ENCODE measurements around the gene PHGDH. TPM values are rescaled to one million over a fixed set of nuclear protein-coding genes. Genes with fewer than 3 reads are reported as not detected.

Gene PHGDH
- total and polyA plus RNA-seq, 2 of the 13 experiments (the other 11 are each of a cell fraction or from before 2014, with no cell fraction given): 95.8 to 133 TPM

DNA sequence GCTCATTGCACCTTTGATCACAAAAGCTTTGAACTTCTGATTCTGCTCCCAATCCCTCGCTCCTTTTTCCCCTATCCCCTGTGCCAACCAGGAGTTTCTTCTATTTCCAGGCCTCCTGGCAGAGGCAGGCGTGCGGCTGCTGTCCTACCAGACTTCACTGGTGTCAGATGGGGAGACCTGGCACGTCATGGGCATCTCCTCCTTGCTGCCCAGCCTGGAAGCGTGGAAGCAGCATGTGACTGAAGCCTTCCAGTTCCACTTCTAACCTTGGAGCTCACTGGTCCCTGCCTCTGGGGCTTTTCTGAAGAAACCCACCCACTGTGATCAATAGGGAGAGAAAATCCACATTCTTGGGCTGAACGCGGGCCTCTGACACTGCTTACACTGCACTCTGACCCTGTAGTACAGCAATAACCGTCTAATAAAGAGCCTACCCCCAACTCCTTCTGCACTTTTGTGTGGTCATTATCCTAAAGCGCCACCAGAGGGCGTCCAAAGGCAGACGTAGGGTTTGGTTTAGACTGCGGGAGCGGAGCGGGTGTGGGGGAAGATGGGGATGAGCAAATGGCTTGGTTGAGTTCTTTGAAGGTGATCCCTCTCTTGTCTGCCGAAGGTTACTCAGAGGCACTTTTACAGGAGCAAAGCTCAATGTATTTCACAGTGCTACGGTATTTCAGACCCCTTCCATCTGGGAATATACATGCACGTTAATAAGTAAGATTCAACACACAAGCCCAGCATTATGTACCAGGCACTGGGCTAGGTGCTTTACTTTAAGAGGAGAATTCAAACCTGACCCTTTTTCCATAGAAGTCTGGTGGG lies 32.3 kb downstream of the PHGDH start (continued):
- TF ChIP-seq FOXC1 (CRISPR knock-in tag; IDR thresholded peaks at IDR 0.05; ENCODE audit: borderline replicate concordance): no peak; the same call in 1 of the 2 replicates
- no peak for TF ChIP-seq MEIS2 (CRISPR knock-in tag; IDR thresholded peaks at IDR 0.05)
- TF ChIP-seq MED1 (CRISPR knock-in tag; IDR thresholded peaks at IDR 0.05): peak; percentile 34; the same call in 1 of the 2 replicates
- TF ChIP-seq RNF2 (conservative IDR thresholded peaks at IDR 0.05; ENCODE audit: low read depth): no peak
- TF ChIP-seq, protein P1, sequence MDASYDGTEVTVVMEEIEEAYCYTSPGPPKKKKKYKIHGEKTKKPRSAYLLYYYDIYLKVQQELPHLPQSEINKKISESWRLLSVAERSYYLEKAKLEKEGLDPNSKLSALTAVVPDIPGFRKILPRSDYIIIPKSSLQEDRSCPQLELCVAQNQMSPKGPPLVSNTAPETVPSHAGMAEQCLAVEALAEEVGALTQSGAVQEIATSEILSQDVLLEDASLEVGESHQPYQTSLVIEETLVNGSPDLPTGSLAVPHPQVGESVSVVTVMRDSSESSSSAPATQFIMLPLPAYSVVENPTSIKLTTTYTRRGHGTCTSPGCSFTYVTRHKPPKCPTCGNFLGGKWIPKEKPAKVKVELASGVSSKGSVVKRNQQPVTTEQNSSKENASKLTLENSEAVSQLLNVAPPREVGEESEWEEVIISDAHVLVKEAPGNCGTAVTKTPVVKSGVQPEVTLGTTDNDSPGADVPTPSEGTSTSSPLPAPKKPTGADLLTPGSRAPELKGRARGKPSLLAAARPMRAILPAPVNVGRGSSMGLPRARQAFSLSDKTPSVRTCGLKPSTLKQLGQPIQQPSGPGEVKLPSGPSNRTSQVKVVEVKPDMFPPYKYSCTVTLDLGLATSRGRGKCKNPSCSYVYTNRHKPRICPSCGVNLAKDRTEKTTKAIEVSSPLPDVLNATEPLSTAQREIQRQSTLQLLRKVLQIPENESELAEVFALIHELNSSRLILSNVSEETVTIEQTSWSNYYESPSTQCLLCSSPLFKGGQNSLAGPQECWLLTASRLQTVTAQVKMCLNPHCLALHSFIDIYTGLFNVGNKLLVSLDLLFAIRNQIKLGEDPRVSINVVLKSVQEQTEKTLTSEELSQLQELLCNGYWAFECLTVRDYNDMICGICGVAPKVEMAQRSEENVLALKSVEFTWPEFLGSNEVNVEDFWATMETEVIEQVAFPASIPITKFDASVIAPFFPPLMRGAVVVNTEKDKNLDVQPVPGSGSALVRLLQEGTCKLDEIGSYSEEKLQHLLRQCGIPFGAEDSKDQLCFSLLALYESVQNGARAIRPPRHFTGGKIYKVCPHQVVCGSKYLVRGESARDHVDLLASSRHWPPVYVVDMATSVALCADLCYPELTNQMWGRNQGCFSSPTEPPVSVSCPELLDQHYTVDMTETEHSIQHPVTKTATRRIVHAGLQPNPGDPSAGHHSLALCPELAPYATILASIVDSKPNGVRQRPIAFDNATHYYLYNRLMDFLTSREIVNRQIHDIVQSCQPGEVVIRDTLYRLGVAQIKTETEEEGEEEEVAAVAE (CRISPR knock-in tag; IDR thresholded peaks at IDR 0.05; ENCODE audit: borderline replicate concordance): no peak
- TF ChIP-seq, protein P2, sequence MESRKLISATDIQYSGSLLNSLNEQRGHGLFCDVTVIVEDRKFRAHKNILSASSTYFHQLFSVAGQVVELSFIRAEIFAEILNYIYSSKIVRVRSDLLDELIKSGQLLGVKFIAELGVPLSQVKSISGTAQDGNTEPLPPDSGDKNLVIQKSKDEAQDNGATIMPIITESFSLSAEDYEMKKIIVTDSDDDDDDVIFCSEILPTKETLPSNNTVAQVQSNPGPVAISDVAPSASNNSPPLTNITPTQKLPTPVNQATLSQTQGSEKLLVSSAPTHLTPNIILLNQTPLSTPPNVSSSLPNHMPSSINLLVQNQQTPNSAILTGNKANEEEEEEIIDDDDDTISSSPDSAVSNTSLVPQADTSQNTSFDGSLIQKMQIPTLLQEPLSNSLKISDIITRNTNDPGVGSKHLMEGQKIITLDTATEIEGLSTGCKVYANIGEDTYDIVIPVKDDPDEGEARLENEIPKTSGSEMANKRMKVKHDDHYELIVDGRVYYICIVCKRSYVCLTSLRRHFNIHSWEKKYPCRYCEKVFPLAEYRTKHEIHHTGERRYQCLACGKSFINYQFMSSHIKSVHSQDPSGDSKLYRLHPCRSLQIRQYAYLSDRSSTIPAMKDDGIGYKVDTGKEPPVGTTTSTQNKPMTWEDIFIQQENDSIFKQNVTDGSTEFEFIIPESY (CRISPR knock-in tag; IDR thresholded peaks at IDR 0.05): no peak
- no peak for TF ChIP-seq RFX1 (IDR thresholded peaks at IDR 0.05)
- peak; percentile 39 for TF ChIP-seq HNF4A (CRISPR knock-in tag; IDR thresholded peaks at IDR 0.05)
- TF ChIP-seq HMG20A (CRISPR knock-in tag; IDR thresholded peaks at IDR 0.05; ENCODE audit: borderline replicate concordance): no peak
- no peak for TF ChIP-seq ZSCAN9 (CRISPR knock-in tag; IDR thresholded peaks at IDR 0.05; ENCODE audit: borderline replicate concordance)
- TF ChIP-seq, protein P3, sequence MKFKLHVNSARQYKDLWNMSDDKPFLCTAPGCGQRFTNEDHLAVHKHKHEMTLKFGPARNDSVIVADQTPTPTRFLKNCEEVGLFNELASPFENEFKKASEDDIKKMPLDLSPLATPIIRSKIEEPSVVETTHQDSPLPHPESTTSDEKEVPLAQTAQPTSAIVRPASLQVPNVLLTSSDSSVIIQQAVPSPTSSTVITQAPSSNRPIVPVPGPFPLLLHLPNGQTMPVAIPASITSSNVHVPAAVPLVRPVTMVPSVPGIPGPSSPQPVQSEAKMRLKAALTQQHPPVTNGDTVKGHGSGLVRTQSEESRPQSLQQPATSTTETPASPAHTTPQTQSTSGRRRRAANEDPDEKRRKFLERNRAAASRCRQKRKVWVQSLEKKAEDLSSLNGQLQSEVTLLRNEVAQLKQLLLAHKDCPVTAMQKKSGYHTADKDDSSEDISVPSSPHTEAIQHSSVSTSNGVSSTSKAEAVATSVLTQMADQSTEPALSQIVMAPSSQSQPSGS (CRISPR knock-in tag; IDR thresholded peaks at IDR 0.05): no peak
- no peak for TF ChIP-seq ZNF367 (CRISPR knock-in tag; IDR thresholded peaks at IDR 0.05; ENCODE audit: borderline replicate concordance)
- peak; percentile 86 for TF ChIP-seq ZNF263 (CRISPR knock-in tag; IDR thresholded peaks at IDR 0.05)
- TF ChIP-seq SKI (IDR thresholded peaks at IDR 0.05; ENCODE audit: partially characterized antibody): no peak
- peak; percentile 14; the same call in 1 of the 2 replicates for TF ChIP-seq HNF4G (IDR thresholded peaks at IDR 0.05; ENCODE audit: borderline replicate concordance, low read depth, low read length)
- no peak for TF ChIP-seq HNF4G (CRISPR knock-in tag; IDR thresholded peaks at IDR 0.05; ENCODE audit: borderline replicate concordance, low read depth)
- TF ChIP-seq SP4 (CRISPR knock-in tag; IDR thresholded peaks at IDR 0.05): 0 out of 2 replicates have a peak, but pooled peaks have one; percentile 7
- TF ChIP-seq, protein P4, sequence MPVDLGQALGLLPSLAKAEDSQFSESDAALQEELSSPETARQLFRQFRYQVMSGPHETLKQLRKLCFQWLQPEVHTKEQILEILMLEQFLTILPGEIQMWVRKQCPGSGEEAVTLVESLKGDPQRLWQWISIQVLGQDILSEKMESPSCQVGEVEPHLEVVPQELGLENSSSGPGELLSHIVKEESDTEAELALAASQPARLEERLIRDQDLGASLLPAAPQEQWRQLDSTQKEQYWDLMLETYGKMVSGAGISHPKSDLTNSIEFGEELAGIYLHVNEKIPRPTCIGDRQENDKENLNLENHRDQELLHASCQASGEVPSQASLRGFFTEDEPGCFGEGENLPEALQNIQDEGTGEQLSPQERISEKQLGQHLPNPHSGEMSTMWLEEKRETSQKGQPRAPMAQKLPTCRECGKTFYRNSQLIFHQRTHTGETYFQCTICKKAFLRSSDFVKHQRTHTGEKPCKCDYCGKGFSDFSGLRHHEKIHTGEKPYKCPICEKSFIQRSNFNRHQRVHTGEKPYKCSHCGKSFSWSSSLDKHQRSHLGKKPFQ (CRISPR knock-in tag; IDR thresholded peaks at IDR 0.05; ENCODE audit: insufficient replicate concordance): no peak
- 0 out of 2 replicates have a peak, but pooled peaks have one; percentile 12 for TF ChIP-seq ZKSCAN1 (IDR thresholded peaks at IDR 0.05; ENCODE audit: low read length)
- TF ChIP-seq ZNF350 (CRISPR knock-in tag; IDR thresholded peaks at IDR 0.05; ENCODE audit: borderline replicate concordance, low read depth): peak; percentile 37; the same call in 1 of the 2 replicates
- TF ChIP-seq TEAD2 (CRISPR knock-in tag; IDR thresholded peaks at IDR 0.05): no peak
- TF ChIP-seq SMARCE1 (IDR thresholded peaks at IDR 0.05; ENCODE audit: borderline replicate concordance): no peak

Data from HepG2 (cell line).